WTC11 (cell line): Measurements from ENCODE around the gene HEXD. TPM values are rescaled to one million over a fixed set of nuclear protein-coding genes. Genes with fewer than 3 reads are reported as not detected.

Experiments
- ATAC-seq: fragments of 200-7000 bp; cut with Tn5 transposase; 2 replicates; pipeline ENCODE4 v1.10.0; 2021; ENCODE audit warnings: mild to moderate bottlenecking, moderate library complexity
- CTCF ChIA-PET: fragments of 300-600 bp; sonication (Branson Sonifier 250); formaldehyde crosslinking; loops from one replicate; lab custom pipeline; 2021; ENCODE audit warnings: antibody characterized with exemption; lab: Charles Lee
- POLR2A ChIA-PET: fragments of 350-600 bp; sonication (Branson Sonifier 250); formaldehyde crosslinking; loops from one replicate; lab custom pipeline; 2021; ENCODE audit warnings: antibody characterized with exemption; lab: Charles Lee
- DNase-seq: peaks from one replicate; pipeline ENCODE4 v3.0.0; 2021; ENCODE audit warnings: low spot score
- H3K27ac Mint-ChIP-seq: 2 replicates; pipeline ENCODE4 v1.8.0; 2021; ENCODE audit warnings: mixed read lengths
- H3K27me3 Mint-ChIP-seq: 2 replicates; pipeline ENCODE4 v1.8.0; 2021; ENCODE audit warnings: low read depth, mild to moderate bottlenecking, moderate library complexity, mixed read lengths
- H3K36me3 Mint-ChIP-seq: 2 replicates; pipeline ENCODE4 v1.8.0; 2021; ENCODE audit warnings: mixed read lengths
- H3K4me1 Mint-ChIP-seq: 2 replicates; pipeline ENCODE4 v1.8.0; 2022; ENCODE audit warnings: mixed read lengths
- H3K4me3 Mint-ChIP-seq: 2 replicates; pipeline ENCODE4 v1.8.0; 2021; ENCODE audit warnings: mild to moderate bottlenecking, moderate library complexity, mixed read lengths
- H3K9me3 Mint-ChIP-seq: 2 replicates; pipeline ENCODE4 v1.8.0; 2021; ENCODE audit warnings: mixed read lengths
- ATF1 ChIP-seq: sonication (generic); formaldehyde crosslinking; IDR thresholded peaks from 2 replicates; pipeline ENCODE4 v1.8.1; 2023; ENCODE audit warnings: mild to moderate bottlenecking, moderate library complexity, missing genetic modification reagents
- FOXJ3 ChIP-seq: sonication (generic); formaldehyde crosslinking; IDR thresholded peaks from 2 replicates; pipeline ENCODE4 v1.9.0; 2021; ENCODE audit warnings: missing genetic modification reagents, mild to moderate bottlenecking, borderline replicate concordance
- FOXP1 ChIP-seq: sonication (generic); formaldehyde crosslinking; IDR thresholded peaks from 2 replicates; pipeline ENCODE4 v1.8.0; 2022; ENCODE audit warnings: missing genetic modification reagents, mild to moderate bottlenecking, moderate library complexity, borderline replicate concordance
- FOXP4 ChIP-seq: sonication (generic); formaldehyde crosslinking; IDR thresholded peaks from 2 replicates; pipeline ENCODE4 v1.8.0; 2022; ENCODE audit warnings: mild to moderate bottlenecking, missing genetic modification reagents
- GTF2I ChIP-seq: fragments of 250-450 bp; sonication (Bioruptor Pico); conservative IDR thresholded peaks from 2 replicates; pipeline ENCODE4 v1.4.0; 2021; ENCODE audit warnings: mild to moderate bottlenecking
- NFE2L1 ChIP-seq: sonication (generic); formaldehyde crosslinking; IDR thresholded peaks from 2 replicates; pipeline ENCODE4 v1.8.1; 2023; ENCODE audit warnings: missing genetic modification reagents
- NR1H2 ChIP-seq: sonication (generic); formaldehyde crosslinking; IDR thresholded peaks from 2 replicates; pipeline ENCODE4 v1.9.0; 2021; ENCODE audit warnings: mild to moderate bottlenecking, moderate library complexity, missing genetic modification reagents
- NR2C2 ChIP-seq: sonication (generic); formaldehyde crosslinking; IDR thresholded peaks from 2 replicates; pipeline ENCODE4 v1.8.0; 2022; ENCODE audit warnings: mild to moderate bottlenecking, missing genetic modification reagents
- OVOL2 ChIP-seq: fragments of 250-450 bp; sonication (Bioruptor Pico); IDR thresholded peaks from 2 replicates; pipeline ENCODE4 v1.9.0; 2021; ENCODE audit warnings: mild to moderate bottlenecking, borderline replicate concordance
- RORB ChIP-seq: fragments of 250-450 bp; sonication (Bioruptor Pico); IDR thresholded peaks from 2 replicates; pipeline ENCODE4 v1.9.0; 2021; ENCODE audit warnings: mild to moderate bottlenecking
- USF2 ChIP-seq: sonication (generic); formaldehyde crosslinking; IDR thresholded peaks from 2 replicates; pipeline ENCODE4 v1.8.1; 2023; ENCODE audit warnings: mild to moderate bottlenecking, missing genetic modification reagents, moderate library complexity
- ZNF232 ChIP-seq: sonication (generic); formaldehyde crosslinking; IDR thresholded peaks from 2 replicates; pipeline ENCODE4 v1.8.0; 2022; ENCODE audit warnings: mild to moderate bottlenecking, missing genetic modification reagents
- total RNA-seq: library from RNA; stranded (reverse); gene quantifications from 3 replicates; pipeline ENCODE4 v1.2.3, GENCODE V29; 2021
- TF ChIP-seq, protein P1 (sequence below): sonication (generic); formaldehyde crosslinking; IDR thresholded peaks from 2 replicates; pipeline ENCODE4 v1.8.1; 2022; ENCODE audit warnings: mild to moderate bottlenecking, missing genetic modification reagents, moderate library complexity, borderline replicate concordance
- TF ChIP-seq, protein P2 (sequence below): sonication (generic); formaldehyde crosslinking; IDR thresholded peaks from 2 replicates; pipeline ENCODE4 v1.8.0; 2022; ENCODE audit warnings: mild to moderate bottlenecking, missing genetic modification reagents
- TF ChIP-seq, protein P3 (sequence below): fragments of 250-450 bp; sonication (Bioruptor Pico); conservative IDR thresholded peaks from 2 replicates; pipeline ENCODE4 v1.9.0; 2021; ENCODE audit warnings: mild to moderate bottlenecking
- TF ChIP-seq, protein P4 (sequence below): sonication (generic); formaldehyde crosslinking; IDR thresholded peaks from 2 replicates; pipeline ENCODE4 v1.8.0; 2023; ENCODE audit warnings: missing genetic modification reagents
- TF ChIP-seq, protein P5 (sequence below): fragments of 200-600 bp; IDR thresholded peaks from 2 replicates; pipeline ENCODE4 v1.8.0; 2022; ENCODE audit warnings: antibody characterized with exemption
- TF ChIP-seq, protein P6 (sequence below): sonication (generic); formaldehyde crosslinking; IDR thresholded peaks from 2 replicates; pipeline ENCODE4 v1.8.1; 2023; ENCODE audit warnings: mild to moderate bottlenecking, moderate library complexity, missing genetic modification reagents

HEXD gene
- total RNA-seq, 1 experiment from 2014 or later, result 36.0 TPM

GRCh38 chr17:82397449-82398335 lies 20.5 kb upstream of the HEXD start (continued):
- TF ChIP-seq, protein P1, sequence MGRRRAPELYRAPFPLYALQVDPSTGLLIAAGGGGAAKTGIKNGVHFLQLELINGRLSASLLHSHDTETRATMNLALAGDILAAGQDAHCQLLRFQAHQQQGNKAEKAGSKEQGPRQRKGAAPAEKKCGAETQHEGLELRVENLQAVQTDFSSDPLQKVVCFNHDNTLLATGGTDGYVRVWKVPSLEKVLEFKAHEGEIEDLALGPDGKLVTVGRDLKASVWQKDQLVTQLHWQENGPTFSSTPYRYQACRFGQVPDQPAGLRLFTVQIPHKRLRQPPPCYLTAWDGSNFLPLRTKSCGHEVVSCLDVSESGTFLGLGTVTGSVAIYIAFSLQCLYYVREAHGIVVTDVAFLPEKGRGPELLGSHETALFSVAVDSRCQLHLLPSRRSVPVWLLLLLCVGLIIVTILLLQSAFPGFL, result no peak

- Mint-ChIP-seq H3K4me3 (no peak overlapping the region), H3K4me1 (no peaks in the 10 kb centered on the region), H3K9me3 (no peaks in the 10 kb centered on the region), H3K27ac (no peak overlapping the region), H3K36me3 (peaks cover 9% of the 10 kb centered on the region), H3K27me3 (no peaks in the 10 kb centered on the region)
- POLR2A ChIA-PET, result no interaction called here
- no peak for DNase-seq
- no peak for ATAC-seq
- CTCF ChIA-PET, result interaction anchor here (1.0 kb wide), 1 partner anchor 23 kb away, joined by 3 read pairs; no protein-coding TSS in a partner anchor
- no peak for TF ChIP-seq ZNF232
- TF ChIP-seq FOXJ3 (CRISPR knock-in tag), result no peak
- no peak for TF ChIP-seq RORB (CRISPR knock-in tag)
- TF ChIP-seq, protein P1, result no peak
- TF ChIP-seq, protein P2, sequence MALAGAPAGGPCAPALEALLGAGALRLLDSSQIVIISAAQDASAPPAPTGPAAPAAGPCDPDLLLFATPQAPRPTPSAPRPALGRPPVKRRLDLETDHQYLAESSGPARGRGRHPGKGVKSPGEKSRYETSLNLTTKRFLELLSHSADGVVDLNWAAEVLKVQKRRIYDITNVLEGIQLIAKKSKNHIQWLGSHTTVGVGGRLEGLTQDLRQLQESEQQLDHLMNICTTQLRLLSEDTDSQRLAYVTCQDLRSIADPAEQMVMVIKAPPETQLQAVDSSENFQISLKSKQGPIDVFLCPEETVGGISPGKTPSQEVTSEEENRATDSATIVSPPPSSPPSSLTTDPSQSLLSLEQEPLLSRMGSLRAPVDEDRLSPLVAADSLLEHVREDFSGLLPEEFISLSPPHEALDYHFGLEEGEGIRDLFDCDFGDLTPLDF (CRISPR knock-in tag), result no peak
- no peak for TF ChIP-seq FOXP4 (CRISPR knock-in tag)
- TF ChIP-seq, protein P3, sequence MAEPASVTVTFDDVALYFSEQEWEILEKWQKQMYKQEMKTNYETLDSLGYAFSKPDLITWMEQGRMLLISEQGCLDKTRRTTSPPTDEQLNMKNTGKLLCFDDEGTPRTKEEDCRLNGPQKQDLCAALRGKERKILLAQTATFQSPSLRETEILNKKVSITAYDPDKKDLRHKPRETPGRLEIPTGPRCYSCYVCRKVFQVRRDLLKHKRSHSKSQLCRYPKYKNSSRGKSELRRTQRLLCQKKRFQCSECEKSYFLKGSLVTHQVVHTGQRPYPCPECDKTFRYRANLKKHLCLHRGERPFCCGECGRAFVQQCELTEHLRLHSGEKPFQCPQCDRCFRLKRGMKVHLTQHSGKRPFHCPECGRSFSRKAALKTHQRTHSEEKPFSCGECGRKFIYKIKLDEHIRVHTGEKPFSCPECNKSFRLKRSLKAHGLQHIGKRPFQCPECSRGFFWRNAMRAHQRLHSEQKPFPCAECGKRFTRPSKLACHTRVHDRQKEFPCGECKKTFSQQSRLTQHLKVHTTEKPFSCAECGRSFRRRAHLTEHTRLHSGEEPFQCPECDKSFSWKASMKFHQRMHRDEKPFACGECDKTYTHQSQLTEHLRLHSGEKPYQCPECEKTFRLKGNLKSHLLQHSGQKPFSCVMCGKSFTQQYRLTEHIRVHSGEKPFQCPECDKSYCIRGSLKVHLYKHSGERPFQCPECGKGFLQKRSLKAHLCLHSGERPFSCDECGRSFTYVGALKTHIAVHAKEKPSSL (CRISPR knock-in tag), result no peak
- no peak for TF ChIP-seq NFE2L1 (CRISPR knock-in tag)
- TF ChIP-seq NR1H2 (CRISPR knock-in tag), result no peak
- TF ChIP-seq OVOL2 (CRISPR knock-in tag), result no peak
- TF ChIP-seq, protein P4, sequence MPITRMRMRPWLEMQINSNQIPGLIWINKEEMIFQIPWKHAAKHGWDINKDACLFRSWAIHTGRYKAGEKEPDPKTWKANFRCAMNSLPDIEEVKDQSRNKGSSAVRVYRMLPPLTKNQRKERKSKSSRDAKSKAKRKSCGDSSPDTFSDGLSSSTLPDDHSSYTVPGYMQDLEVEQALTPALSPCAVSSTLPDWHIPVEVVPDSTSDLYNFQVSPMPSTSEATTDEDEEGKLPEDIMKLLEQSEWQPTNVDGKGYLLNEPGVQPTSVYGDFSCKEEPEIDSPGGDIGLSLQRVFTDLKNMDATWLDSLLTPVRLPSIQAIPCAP, result no peak
- TF ChIP-seq GTF2I (CRISPR knock-in tag), result no peak
- TF ChIP-seq, protein P5, sequence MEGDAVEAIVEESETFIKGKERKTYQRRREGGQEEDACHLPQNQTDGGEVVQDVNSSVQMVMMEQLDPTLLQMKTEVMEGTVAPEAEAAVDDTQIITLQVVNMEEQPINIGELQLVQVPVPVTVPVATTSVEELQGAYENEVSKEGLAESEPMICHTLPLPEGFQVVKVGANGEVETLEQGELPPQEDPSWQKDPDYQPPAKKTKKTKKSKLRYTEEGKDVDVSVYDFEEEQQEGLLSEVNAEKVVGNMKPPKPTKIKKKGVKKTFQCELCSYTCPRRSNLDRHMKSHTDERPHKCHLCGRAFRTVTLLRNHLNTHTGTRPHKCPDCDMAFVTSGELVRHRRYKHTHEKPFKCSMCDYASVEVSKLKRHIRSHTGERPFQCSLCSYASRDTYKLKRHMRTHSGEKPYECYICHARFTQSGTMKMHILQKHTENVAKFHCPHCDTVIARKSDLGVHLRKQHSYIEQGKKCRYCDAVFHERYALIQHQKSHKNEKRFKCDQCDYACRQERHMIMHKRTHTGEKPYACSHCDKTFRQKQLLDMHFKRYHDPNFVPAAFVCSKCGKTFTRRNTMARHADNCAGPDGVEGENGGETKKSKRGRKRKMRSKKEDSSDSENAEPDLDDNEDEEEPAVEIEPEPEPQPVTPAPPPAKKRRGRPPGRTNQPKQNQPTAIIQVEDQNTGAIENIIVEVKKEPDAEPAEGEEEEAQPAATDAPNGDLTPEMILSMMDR, result no peak
- TF ChIP-seq NR2C2 (CRISPR knock-in tag), result no peak
- TF ChIP-seq USF2 (CRISPR knock-in tag), result no peak
- TF ChIP-seq, protein P6, sequence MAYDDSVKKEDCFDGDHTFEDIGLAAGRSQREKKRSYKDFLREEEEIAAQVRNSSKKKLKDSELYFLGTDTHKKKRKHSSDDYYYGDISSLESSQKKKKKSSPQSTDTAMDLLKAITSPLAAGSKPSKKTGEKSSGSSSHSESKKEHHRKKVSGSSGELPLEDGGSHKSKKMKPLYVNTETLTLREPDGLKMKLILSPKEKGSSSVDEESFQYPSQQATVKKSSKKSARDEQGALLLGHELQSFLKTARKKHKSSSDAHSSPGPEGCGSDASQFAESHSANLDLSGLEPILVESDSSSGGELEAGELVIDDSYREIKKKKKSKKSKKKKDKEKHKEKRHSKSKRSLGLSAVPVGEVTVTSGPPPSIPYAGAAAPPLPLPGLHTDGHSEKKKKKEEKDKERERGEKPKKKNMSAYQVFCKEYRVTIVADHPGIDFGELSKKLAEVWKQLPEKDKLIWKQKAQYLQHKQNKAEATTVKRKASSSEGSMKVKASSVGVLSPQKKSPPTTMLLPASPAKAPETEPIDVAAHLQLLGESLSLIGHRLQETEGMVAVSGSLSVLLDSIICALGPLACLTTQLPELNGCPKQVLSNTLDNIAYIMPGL, result no peak
- TF ChIP-seq ATF1, result no peak
- TF ChIP-seq FOXP1 (CRISPR knock-in tag), result no peak
These were observed 19.1 kb upstream of the HEXD start for GRCh38 chr17:82399041-82399441.
